ENCODE measurements around the gene SKA2. TPM values are rescaled to one million over a fixed set of nuclear protein-coding genes. Genes with fewer than 3 reads are reported as not detected.

SKA2 gene
- total and polyA plus RNA-seq, 10 of the 15 experiments (the other 5 are each of a cell fraction or from before 2014, with no cell fraction given): 40.3 to 137 (median 112) TPM

DNA sequence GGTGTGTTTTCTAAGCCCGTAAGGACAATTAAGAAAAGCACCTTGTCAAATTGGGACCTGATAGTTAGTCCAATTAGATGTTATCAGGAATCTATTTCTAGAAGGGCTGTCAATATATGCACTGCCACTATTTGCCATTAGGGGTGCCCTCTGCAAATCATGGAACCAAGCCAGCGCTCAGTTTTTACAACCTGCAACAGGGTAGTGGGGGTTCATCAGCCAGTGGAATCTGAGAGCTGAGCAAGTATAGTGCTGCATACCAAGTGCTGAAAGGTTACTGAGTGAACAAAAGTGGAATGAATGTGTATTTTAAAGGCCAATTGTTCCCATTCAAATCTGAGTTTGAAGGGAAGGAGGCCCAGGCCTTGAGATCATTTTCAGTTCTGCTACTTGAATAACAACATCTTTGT is 11.0 kb upstream of the SKA2 start (continued):
- TF ChIP-seq, protein P1, sequence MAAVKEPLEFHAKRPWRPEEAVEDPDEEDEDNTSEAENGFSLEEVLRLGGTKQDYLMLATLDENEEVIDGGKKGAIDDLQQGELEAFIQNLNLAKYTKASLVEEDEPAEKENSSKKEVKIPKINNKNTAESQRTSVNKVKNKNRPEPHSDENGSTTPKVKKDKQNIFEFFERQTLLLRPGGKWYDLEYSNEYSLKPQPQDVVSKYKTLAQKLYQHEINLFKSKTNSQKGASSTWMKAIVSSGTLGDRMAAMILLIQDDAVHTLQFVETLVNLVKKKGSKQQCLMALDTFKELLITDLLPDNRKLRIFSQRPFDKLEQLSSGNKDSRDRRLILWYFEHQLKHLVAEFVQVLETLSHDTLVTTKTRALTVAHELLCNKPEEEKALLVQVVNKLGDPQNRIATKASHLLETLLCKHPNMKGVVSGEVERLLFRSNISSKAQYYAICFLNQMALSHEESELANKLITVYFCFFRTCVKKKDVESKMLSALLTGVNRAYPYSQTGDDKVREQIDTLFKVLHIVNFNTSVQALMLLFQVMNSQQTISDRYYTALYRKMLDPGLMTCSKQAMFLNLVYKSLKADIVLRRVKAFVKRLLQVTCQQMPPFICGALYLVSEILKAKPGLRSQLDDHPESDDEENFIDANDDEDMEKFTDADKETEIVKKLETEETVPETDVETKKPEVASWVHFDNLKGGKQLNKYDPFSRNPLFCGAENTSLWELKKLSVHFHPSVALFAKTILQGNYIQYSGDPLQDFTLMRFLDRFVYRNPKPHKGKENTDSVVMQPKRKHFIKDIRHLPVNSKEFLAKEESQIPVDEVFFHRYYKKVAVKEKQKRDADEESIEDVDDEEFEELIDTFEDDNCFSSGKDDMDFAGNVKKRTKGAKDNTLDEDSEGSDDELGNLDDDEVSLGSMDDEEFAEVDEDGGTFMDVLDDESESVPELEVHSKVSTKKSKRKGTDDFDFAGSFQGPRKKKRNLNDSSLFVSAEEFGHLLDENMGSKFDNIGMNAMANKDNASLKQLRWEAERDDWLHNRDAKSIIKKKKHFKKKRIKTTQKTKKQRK (IDR thresholded peaks at IDR 0.05; ENCODE audit: low read depth, low read length): no peak
- TF ChIP-seq NFXL1 (IDR thresholded peaks at IDR 0.05; ENCODE audit: borderline replicate concordance) (no peak), MTA3 (IDR thresholded peaks at IDR 0.05; ENCODE audit: borderline replicate concordance, low read length) (no peak), POLR2A (IDR thresholded peaks at IDR 0.05; ENCODE audit: low read depth, low read length) (no peak), SP1 (IDR thresholded peaks at IDR 0.05; ENCODE audit: low read depth, low read length) (no peak), BHLHE40 (IDR thresholded peaks at IDR 0.05; ENCODE audit: borderline replicate concordance in 1 of 2, low read depth in 2 of 2, low read length in 1 of 2) (0 out of 4 replicates have a peak, but pooled peaks of 1 of the 2 experiments have one; percentile 6), MTA2 (IDR thresholded peaks at IDR 0.05; ENCODE audit: low read depth) (peak; percentile 39; the same call in 1 of the 2 replicates), ZNF622 (IDR thresholded peaks at IDR 0.05) (no peak), SMAD1 (IDR thresholded peaks at IDR 0.05; ENCODE audit: low read depth, partially characterized antibody) (peak; percentile 56)
- TF ChIP-seq, protein P2, sequence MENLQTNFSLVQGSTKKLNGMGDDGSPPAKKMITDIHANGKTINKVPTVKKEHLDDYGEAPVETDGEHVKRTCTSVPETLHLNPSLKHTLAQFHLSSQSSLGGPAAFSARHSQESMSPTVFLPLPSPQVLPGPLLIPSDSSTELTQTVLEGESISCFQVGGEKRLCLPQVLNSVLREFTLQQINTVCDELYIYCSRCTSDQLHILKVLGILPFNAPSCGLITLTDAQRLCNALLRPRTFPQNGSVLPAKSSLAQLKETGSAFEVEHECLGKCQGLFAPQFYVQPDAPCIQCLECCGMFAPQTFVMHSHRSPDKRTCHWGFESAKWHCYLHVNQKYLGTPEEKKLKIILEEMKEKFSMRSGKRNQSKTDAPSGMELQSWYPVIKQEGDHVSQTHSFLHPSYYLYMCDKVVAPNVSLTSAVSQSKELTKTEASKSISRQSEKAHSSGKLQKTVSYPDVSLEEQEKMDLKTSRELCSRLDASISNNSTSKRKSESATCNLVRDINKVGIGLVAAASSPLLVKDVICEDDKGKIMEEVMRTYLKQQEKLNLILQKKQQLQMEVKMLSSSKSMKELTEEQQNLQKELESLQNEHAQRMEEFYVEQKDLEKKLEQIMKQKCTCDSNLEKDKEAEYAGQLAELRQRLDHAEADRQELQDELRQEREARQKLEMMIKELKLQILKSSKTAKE (IDR thresholded peaks at IDR 0.05; ENCODE audit: low read depth, poor library complexity, severe bottlenecking): peak; percentile 42
- TF ChIP-seq, protein P3, sequence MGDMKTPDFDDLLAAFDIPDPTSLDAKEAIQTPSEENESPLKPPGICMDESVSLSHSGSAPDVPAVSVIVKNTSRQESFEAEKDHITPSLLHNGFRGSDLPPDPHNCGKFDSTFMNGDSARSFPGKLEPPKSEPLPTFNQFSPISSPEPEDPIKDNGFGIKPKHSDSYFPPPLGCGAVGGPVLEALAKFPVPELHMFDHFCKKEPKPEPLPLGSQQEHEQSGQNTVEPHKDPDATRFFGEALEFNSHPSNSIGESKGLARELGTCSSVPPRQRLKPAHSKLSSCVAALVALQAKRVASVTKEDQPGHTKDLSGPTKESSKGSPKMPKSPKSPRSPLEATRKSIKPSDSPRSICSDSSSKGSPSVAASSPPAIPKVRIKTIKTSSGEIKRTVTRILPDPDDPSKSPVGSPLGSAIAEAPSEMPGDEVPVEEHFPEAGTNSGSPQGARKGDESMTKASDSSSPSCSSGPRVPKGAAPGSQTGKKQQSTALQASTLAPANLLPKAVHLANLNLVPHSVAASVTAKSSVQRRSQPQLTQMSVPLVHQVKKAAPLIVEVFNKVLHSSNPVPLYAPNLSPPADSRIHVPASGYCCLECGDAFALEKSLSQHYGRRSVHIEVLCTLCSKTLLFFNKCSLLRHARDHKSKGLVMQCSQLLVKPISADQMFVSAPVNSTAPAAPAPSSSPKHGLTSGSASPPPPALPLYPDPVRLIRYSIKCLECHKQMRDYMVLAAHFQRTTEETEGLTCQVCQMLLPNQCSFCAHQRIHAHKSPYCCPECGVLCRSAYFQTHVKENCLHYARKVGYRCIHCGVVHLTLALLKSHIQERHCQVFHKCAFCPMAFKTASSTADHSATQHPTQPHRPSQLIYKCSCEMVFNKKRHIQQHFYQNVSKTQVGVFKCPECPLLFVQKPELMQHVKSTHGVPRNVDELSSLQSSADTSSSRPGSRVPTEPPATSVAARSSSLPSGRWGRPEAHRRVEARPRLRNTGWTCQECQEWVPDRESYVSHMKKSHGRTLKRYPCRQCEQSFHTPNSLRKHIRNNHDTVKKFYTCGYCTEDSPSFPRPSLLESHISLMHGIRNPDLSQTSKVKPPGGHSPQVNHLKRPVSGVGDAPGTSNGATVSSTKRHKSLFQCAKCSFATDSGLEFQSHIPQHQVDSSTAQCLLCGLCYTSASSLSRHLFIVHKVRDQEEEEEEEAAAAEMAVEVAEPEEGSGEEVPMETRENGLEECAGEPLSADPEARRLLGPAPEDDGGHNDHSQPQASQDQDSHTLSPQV (IDR thresholded peaks at IDR 0.05): no peak
- TF ChIP-seq, protein P4, sequence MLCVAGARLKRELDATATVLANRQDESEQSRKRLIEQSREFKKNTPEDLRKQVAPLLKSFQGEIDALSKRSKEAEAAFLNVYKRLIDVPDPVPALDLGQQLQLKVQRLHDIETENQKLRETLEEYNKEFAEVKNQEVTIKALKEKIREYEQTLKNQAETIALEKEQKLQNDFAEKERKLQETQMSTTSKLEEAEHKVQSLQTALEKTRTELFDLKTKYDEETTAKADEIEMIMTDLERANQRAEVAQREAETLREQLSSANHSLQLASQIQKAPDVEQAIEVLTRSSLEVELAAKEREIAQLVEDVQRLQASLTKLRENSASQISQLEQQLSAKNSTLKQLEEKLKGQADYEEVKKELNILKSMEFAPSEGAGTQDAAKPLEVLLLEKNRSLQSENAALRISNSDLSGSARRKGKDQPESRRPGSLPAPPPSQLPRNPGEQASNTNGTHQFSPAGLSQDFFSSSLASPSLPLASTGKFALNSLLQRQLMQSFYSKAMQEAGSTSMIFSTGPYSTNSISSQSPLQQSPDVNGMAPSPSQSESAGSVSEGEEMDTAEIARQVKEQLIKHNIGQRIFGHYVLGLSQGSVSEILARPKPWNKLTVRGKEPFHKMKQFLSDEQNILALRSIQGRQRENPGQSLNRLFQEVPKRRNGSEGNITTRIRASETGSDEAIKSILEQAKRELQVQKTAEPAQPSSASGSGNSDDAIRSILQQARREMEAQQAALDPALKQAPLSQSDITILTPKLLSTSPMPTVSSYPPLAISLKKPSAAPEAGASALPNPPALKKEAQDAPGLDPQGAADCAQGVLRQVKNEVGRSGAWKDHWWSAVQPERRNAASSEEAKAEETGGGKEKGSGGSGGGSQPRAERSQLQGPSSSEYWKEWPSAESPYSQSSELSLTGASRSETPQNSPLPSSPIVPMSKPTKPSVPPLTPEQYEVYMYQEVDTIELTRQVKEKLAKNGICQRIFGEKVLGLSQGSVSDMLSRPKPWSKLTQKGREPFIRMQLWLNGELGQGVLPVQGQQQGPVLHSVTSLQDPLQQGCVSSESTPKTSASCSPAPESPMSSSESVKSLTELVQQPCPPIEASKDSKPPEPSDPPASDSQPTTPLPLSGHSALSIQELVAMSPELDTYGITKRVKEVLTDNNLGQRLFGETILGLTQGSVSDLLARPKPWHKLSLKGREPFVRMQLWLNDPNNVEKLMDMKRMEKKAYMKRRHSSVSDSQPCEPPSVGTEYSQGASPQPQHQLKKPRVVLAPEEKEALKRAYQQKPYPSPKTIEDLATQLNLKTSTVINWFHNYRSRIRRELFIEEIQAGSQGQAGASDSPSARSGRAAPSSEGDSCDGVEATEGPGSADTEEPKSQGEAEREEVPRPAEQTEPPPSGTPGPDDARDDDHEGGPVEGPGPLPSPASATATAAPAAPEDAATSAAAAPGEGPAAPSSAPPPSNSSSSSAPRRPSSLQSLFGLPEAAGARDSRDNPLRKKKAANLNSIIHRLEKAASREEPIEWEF (IDR thresholded peaks at IDR 0.05; ENCODE audit: insufficient replicate concordance, low read depth, low read length): peak; percentile 58
- TF ChIP-seq, protein P5, sequence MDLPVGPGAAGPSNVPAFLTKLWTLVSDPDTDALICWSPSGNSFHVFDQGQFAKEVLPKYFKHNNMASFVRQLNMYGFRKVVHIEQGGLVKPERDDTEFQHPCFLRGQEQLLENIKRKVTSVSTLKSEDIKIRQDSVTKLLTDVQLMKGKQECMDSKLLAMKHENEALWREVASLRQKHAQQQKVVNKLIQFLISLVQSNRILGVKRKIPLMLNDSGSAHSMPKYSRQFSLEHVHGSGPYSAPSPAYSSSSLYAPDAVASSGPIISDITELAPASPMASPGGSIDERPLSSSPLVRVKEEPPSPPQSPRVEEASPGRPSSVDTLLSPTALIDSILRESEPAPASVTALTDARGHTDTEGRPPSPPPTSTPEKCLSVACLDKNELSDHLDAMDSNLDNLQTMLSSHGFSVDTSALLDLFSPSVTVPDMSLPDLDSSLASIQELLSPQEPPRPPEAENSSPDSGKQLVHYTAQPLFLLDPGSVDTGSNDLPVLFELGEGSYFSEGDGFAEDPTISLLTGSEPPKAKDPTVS (IDR thresholded peaks at IDR 0.05; ENCODE audit: low read depth, low read length): no peak
